Spleen (tissue), 11 donors: ENCODE measurements around the gene KRTAP1-5. TPM values are rescaled to one million over a fixed set of nuclear protein-coding genes. Genes with fewer than 3 reads are reported as not detected.
"Not testable (repeated sequence)": the region's sequence is repeated elsewhere in the genome, so short reads cannot be mapped to it uniquely, and the experiment has no call there.

ENCODE experiments used
- DNase-seq: peaks from one replicate; pipeline ENCODE4 v3.0.0-alpha.2; 2020
- H3K27ac ChIP-seq, 8 donors: fragments of 200-600 bp; sonication (generic) in 7 of 8; 1 replicate in 4 of 8; 2 replicates in 4 of 8; pipeline versions ENCODE4 v1.5.0 to v1.8.0; 2016 to 2021; ENCODE audit warnings: inconsistent platforms in 4 of 8, mild to moderate bottlenecking in 4 of 8, moderate library complexity in 1 of 8
- H3K27me3 ChIP-seq, 7 donors: fragments of 200-600 bp; sonication (generic) in 6 of 7; replicated peaks in 1 of 7; 1 replicate in 4 of 7; 2 replicates in 3 of 7; pipeline versions ENCODE4 v1.5.0 to v1.8.0; 2016 to 2021; ENCODE audit warnings: inconsistent platforms in 3 of 7, mild to moderate bottlenecking in 1 of 7
- H3K36me3 ChIP-seq, 6 donors: fragments of 200-600 bp; sonication (generic) in 5 of 6; 1 replicate in 4 of 6; 2 replicates in 2 of 6; pipeline versions ENCODE4 v1.5.0 to v1.8.0; 2016 to 2021; ENCODE audit warnings: inconsistent platforms in 2 of 6
- H3K4me1 ChIP-seq, 6 donors: fragments of 200-600 bp; sonication (generic) in 5 of 6; 1 replicate in 3 of 6; 2 replicates in 3 of 6; pipeline versions ENCODE4 v1.5.0 to v1.8.0; 2016 to 2021; ENCODE audit warnings: inconsistent platforms in 3 of 6
- H3K4me3 ChIP-seq, 8 donors: fragments of 200-600 bp; sonication (generic) in 7 of 8; 1 replicate in 4 of 8; 2 replicates in 4 of 8; pipeline versions ENCODE4 v1.5.0 to v1.8.0; 2016 to 2021; ENCODE audit warnings: inconsistent platforms in 4 of 8, mild to moderate bottlenecking in 4 of 8, moderate library complexity in 2 of 8
- H3K9me3 ChIP-seq, 8 donors: fragments of 200-600 bp; sonication (generic) in 7 of 8; 1 replicate in 4 of 8; 2 replicates in 4 of 8; pipeline versions ENCODE4 v1.5.0 to v1.8.0; 2016 to 2021; ENCODE audit warnings: inconsistent platforms in 4 of 8
- POLR2A ChIP-seq, 3 donors: fragments of 450-650 bp; IDR thresholded peaks; one replicate each; pipeline ENCODE4 v1.5.1; 2017; ENCODE audit warnings: antibody characterized with exemption in 3 of 3, mild to moderate bottlenecking in 1 of 3
- POLR2AphosphoS5 ChIP-seq, 3 donors: sonication (generic); formaldehyde crosslinking; IDR thresholded peaks; one replicate each; pipeline ENCODE4 v1.5.1; 2017; ENCODE audit warnings: antibody characterized with exemption in 3 of 3
- WGBS, 5 donors: extraction: QIAGEN DNeasy Blood & Tissue Kit in 3 of 5; methylation state at CpG; one replicate each; pipeline versions ENCODE4 v1.1.5 to v1.1.7; 2013 to 2018; 5-methylcytosine and 5-hydroxymethylcytosine counted together
- intact Hi-C: fragments of 100-400 bp; cut with DNase I; formaldehyde crosslinking; loops from one replicate; pipeline ENCODE4 v1.15.0; 2023; ENCODE audit warnings: low total_unique reads
- polyA plus RNA-seq, 3 donors: library from polyadenylated mRNA; stranded (reverse); fragments of 200-250 nt; gene quantifications; one replicate each; pipeline ENCODE4 v1.2.1, GENCODE V29; 2013
- total RNA-seq, 7 donors: library from RNA; depleted of rRNA in 3 of 7; stranded (reverse); fragments of >200 nt in 3 of 7; fragmentation: NEBNext Ultra II Directional in 4 of 7; extraction: Animal tissue kit (Norgen Biotek cat#: 25700) in 4 of 7; gene quantifications; one replicate each; pipeline versions ENCODE4 v1.1.0 to v1.2.1, GENCODE V29; 2016 to 2021
- TF ChIP-seq, protein P1 (sequence below), 11 experiments: fragments of 200-600 bp in 7 of 11; fragments of 450-650 bp in 4 of 11; sonication (generic) in 4 of 11; IDR thresholded peaks in 8 of 11; conservative IDR thresholded peaks in 3 of 11; 1 replicate in 7 of 11; 2 replicates in 4 of 11; pipeline versions ENCODE4 v1.4.0 to v1.8.0; 2016 to 2021; ENCODE audit warnings: antibody characterized with exemption in 11 of 11, inconsistent platforms in 4 of 11, mild to moderate bottlenecking in 1 of 11
- donor health status: healthy with polysubstance abuse.
- donor health status: DM: no; HTN: no; CAD: no; lungs with moderate emphysema.
- donor health status: DM: no; HTN: no; CAD: no.
- donor health status: Bipolar disorder and iron deficiency.
- donor health status: healthy.
- donor health status: DM: no; HTN: no; CAD: no.
- donor health status: DM: yes; HTN: yes; CAD: no.

Gene KRTAP1-5
- total and polyA plus RNA-seq, 10 donors = not detected

DNA sequence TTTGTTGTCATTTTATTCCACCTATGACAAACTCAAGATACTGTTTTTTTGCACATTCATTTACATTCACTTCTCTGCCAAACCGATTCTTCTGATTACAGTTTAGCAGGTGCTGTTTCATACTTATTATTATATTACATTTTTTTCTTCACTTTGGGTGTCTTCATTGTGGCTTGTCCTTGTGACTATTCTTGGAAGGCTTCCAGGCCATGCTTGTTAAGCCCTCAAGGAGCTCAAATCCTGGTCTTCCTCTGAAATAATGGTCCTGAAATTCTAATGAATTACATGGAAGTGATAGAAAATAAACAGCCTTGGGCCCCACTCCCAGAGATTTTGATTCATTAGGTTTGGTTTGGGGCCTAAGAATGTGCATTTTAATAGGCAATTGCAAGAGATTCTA lies 37.3 kb upstream of the KRTAP1-5 start:
- Histone ChIP-seq H3K36me3 (no peaks in the 10 kb centered on the region), H3K27me3 (peaks cover 0 to 22% (median 2%) of the 10 kb centered on the region in 7 donors), H3K4me1 (no peaks in the 10 kb centered on the region), H3K27ac (no peak overlapping the region), H3K4me3 (no peak overlapping the region), H3K9me3 (no peaks in the 10 kb centered on the region)
- no peak for DNase-seq
- TF ChIP-seq POLR2A (IDR thresholded peaks at IDR 0.05) = no peak
- no peak for TF ChIP-seq POLR2AphosphoS5 (IDR thresholded peaks at IDR 0.05)
- TF ChIP-seq, protein P1, sequence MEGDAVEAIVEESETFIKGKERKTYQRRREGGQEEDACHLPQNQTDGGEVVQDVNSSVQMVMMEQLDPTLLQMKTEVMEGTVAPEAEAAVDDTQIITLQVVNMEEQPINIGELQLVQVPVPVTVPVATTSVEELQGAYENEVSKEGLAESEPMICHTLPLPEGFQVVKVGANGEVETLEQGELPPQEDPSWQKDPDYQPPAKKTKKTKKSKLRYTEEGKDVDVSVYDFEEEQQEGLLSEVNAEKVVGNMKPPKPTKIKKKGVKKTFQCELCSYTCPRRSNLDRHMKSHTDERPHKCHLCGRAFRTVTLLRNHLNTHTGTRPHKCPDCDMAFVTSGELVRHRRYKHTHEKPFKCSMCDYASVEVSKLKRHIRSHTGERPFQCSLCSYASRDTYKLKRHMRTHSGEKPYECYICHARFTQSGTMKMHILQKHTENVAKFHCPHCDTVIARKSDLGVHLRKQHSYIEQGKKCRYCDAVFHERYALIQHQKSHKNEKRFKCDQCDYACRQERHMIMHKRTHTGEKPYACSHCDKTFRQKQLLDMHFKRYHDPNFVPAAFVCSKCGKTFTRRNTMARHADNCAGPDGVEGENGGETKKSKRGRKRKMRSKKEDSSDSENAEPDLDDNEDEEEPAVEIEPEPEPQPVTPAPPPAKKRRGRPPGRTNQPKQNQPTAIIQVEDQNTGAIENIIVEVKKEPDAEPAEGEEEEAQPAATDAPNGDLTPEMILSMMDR (IDR thresholded peaks at IDR 0.05 in 8 of 11, conservative IDR thresholded peaks at IDR 0.05 in 3 of 11) = no peak
- intact Hi-C loops = no loop called here
- 61 to 78% (median 71%) methylated on average over 1 of the region's 1 CpG for WGBS, 5 donors

GRCh38 chr17:41063449-41063848 lies 36.4 kb upstream of the KRTAP1-5 start:
- H3K27ac ChIP-seq = no peak overlapping the region
- WGBS, 5 donors = 81 to 91% (median 86%) methylated on average over 4 of the region's 4 CpGs
- TF ChIP-seq POLR2AphosphoS5 (IDR thresholded peaks at IDR 0.05) = no peak
- no peak for TF ChIP-seq POLR2A (IDR thresholded peaks at IDR 0.05)
- TF ChIP-seq, protein P1 (IDR thresholded peaks at IDR 0.05 in 8 of 11, conservative IDR thresholded peaks at IDR 0.05 in 3 of 11) = no peak
- DNase-seq = no peak
- peaks cover 0 to 30% (median 7%) of the 10 kb centered on the region in 7 donors for H3K27me3 ChIP-seq
- H3K9me3 ChIP-seq = no peaks in the 10 kb centered on the region
- intact Hi-C loops = no loop called here
- H3K4me3 ChIP-seq = no peak overlapping the region
- H3K4me1 ChIP-seq = no peaks in the 10 kb centered on the region
- H3K36me3 ChIP-seq = no peaks in the 10 kb centered on the region

DNA sequence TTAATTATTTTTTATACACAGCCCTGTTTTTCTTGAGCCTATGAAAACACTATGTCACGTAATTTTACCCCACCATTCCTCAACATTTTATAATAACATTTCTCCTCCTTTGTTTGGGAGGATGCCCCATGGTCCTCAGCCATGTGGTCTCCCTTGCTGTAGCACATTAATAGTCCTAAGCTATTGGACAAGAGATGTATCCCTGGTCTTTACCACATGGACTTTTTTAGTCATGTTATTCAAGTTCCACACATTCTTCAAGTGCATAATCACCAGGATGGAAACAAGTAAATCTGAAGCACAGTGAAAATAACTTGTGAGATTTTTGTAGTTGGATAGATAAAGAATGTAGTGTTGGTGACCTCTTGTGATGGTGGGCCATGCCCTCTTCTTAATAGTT lies 35.0 kb upstream of the KRTAP1-5 start:
- Histone ChIP-seq H3K36me3 (no peaks in the 10 kb centered on the region), H3K4me3 (no peak overlapping the region), H3K9me3 (peaks cover 0 to 10% (median 3%) of the 10 kb centered on the region in 8 donors), H3K4me1 (no peaks in the 10 kb centered on the region), H3K27me3 (peaks cover 0 to 45% (median 7%) of the 10 kb centered on the region in 7 donors), H3K27ac (no peak overlapping the region)
- no peak for DNase-seq
- intact Hi-C loops = no loop called here
- TF ChIP-seq, protein P1 (IDR thresholded peaks at IDR 0.05 in 8 of 11, conservative IDR thresholded peaks at IDR 0.05 in 3 of 11) = no peak
- TF ChIP-seq POLR2AphosphoS5 (IDR thresholded peaks at IDR 0.05) = no peak
- TF ChIP-seq POLR2A (IDR thresholded peaks at IDR 0.05) = no peak
- WGBS, 5 donors = 68 to 85% (median 80%) methylated on average over 1 of the region's 1 CpG

- Histone ChIP-seq H3K27me3 (peaks cover 0 to 47% (median 7%) of the 10 kb centered on the region in 7 donors), H3K36me3 (no peaks in the 10 kb centered on the region), H3K27ac (no peak within 1 kb of the TSS), H3K4me1 (no peaks in the 10 kb centered on the region), H3K4me3 (no peak within 1 kb of the TSS), H3K9me3 (peaks cover 0 to 10% (median 3%) of the 10 kb centered on the region in 8 donors)
- DNase-seq = no peak
- intact Hi-C loops = no loop called here
- TF ChIP-seq POLR2A (IDR thresholded peaks at IDR 0.05) (no peak), POLR2AphosphoS5 (IDR thresholded peaks at IDR 0.05) (no peak)
- TF ChIP-seq, protein P1 (IDR thresholded peaks at IDR 0.05 in 8 of 11, conservative IDR thresholded peaks at IDR 0.05 in 3 of 11) = no peak
- 66 to 74% (median 69%) methylated on average over 5 to 6 of the region's 6 CpGs for WGBS, 5 donors
Measured at GRCh38 chr17:41060052-41060604, 33.1 kb upstream of the KRTAP1-5 start, which contains the start of gene KRTAP2-3. Gene KRTAP2-3, minus strand, starts transcription at chr17:41060114. Its CDS starts 64 bp downstream, at chr17:41060050.

DNA sequence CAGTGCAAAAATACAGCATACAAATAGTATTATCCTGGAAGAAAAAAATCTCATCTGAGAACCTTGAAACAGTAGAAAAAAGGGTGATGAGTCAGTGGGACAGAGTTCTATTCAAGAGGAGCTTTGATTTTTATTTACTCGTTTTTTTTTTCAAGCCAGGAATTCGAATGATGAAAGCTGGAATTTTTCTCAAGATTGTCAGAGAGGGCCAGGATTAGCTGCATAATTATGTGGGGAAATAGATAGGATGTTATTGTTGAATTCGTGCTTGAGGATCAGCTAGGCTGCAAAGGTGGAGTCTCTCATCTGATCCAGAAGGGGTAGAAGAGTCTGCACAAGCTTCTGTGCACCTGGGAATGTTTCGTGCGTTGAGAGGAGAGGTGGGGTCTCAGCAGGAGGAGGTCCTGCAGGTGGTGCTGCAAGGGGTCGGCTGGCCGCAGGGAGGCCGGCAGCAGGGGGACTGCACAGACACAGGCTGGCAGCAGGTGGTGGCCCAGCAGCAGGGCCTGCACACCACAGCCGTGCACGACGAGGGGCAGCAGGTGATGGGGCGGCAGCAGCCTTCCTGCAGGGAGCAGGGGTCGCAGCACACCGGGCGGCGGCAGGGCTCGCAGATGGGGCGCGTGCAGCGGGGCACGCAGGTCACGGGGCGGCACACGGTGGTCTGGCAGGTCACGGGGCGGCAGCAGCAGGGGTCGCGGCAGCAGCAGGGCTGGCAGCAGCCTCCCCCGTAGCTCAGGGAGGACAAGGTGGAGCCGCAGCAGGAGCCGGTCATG lies 32.5 kb upstream of the KRTAP1-5 start:
- H3K36me3 ChIP-seq, intact Hi-C loops, H3K27ac ChIP-seq, H3K9me3 ChIP-seq, H3K4me3 ChIP-seq, H3K4me1 ChIP-seq, DNase-seq: not testable (repeated sequence)
- 34 to 54% (median 42%) methylated on average over 8 to 13 of the region's 31 CpGs for WGBS, 5 donors
- H3K27me3 ChIP-seq = peaks cover 0 to 48% (median 7%) of the 10 kb centered on the region in 7 donors
